Caco-2 (cell line): ENCODE data around the gene LLCFC1. TPM values are rescaled to one million over a fixed set of nuclear protein-coding genes. Genes with fewer than 3 reads are reported as not detected.

ENCODE experiments used
- BruUV-seq: library from RNA; stranded (reverse); fragments of 400-500 nt; replicated peaks from 2 replicates; lab custom pipeline; 2021; lab: Mats Ljungman, UMichigan
- CTCF ChIA-PET: fragments of 300-600 bp; sonication (Branson Sonifier 250); formaldehyde crosslinking; loops from one replicate; lab custom pipeline; 2022; ENCODE audit warnings: antibody characterized with exemption; lab: Charles Lee
- POLR2A ChIA-PET: fragments of 300-600 bp; sonication (Branson Sonifier 250); formaldehyde crosslinking; loops from one replicate; lab custom pipeline; 2022; ENCODE audit warnings: antibody characterized with exemption; lab: Charles Lee
- DNase-seq, 2 experiments: peaks; one replicate each; pipeline versions ENCODE4 v3.0.0 to v3.0.0-alpha.2; 2020 to 2022
- H3K27me3 ChIP-seq: replicated peaks from 2 replicates; pipeline ENCODE4 v1.6.0; 2011; ENCODE audit warnings: low read length; ENCODE audit not compliant: control insufficient read depth, insufficient read depth
- H3K36me3 ChIP-seq: 2 replicates; pipeline ENCODE4 v1.5.1; 2011; ENCODE audit warnings: low read length; ENCODE audit not compliant: control insufficient read depth, insufficient read depth
- H3K4me1 ChIP-seq: fragments of 250-450 bp; sonication (Bioruptor Pico); 2 replicates; pipeline ENCODE4 v1.5.1; 2020; ENCODE audit warnings: mild to moderate bottlenecking
- H3K4me3 ChIP-seq: 2 replicates; pipeline ENCODE4 v1.5.1; 2011; ENCODE audit warnings: low read depth, mild to moderate bottlenecking, control low read depth, low read length
- H3K9me3 ChIP-seq: fragments of 250-450 bp; sonication (Bioruptor Pico); 2 replicates; pipeline ENCODE4 v1.5.1; 2020; ENCODE audit warnings: mild to moderate bottlenecking, moderate library complexity
- H3K27ac Mint-ChIP-seq: one replicate; pipeline ENCODE4 v1.8.0; 2022; ENCODE audit warnings: mixed read lengths; ENCODE audit not compliant: unreplicated experiment
- H3K27me3 Mint-ChIP-seq: one replicate; pipeline ENCODE4 v1.8.0; 2022; ENCODE audit warnings: mixed read lengths; ENCODE audit not compliant: insufficient read depth, unreplicated experiment
- H3K36me3 Mint-ChIP-seq: one replicate; pipeline ENCODE4 v1.8.0; 2022; ENCODE audit warnings: mild to moderate bottlenecking, mixed read lengths; ENCODE audit not compliant: insufficient read depth, unreplicated experiment
- H3K4me1 Mint-ChIP-seq: one replicate; pipeline ENCODE4 v1.8.0; 2022; ENCODE audit warnings: low read depth, mixed read lengths; ENCODE audit not compliant: unreplicated experiment
- H3K4me3 Mint-ChIP-seq: one replicate; pipeline ENCODE4 v1.8.0; 2022; ENCODE audit warnings: mild to moderate bottlenecking, moderate library complexity, mixed read lengths; ENCODE audit not compliant: unreplicated experiment
- H3K9me3 Mint-ChIP-seq: one replicate; pipeline ENCODE4 v1.8.0; 2022; ENCODE audit warnings: mixed read lengths; ENCODE audit not compliant: unreplicated experiment
- intact Hi-C: fragments of 100-400 bp; cut with micrococcal nuclease; formaldehyde crosslinking; loops from one replicate; pipeline ENCODE4 v1.10.0; 2022; ENCODE audit not compliant: unreplicated experiment
- total RNA-seq: library from RNA; stranded (reverse); gene quantifications from 2 replicates; pipeline ENCODE4 v1.2.3, GENCODE V29; 2022
- TF ChIP-seq, protein P1 (sequence below), 2 experiments: fragments of 200-600 bp in 1 of 2; IDR thresholded peaks; 1 replicate in 1 of 2; 2 replicates in 1 of 2; pipeline versions ENCODE4 v1.5.1 to v1.8.0; 2011 to 2022; ENCODE audit warnings: antibody characterized with exemption in 1 of 2, control low read depth in 1 of 2, inconsistent platforms in 1 of 2, low read depth in 1 of 2, low read length in 1 of 2, mild to moderate bottlenecking in 1 of 2, moderate library complexity in 1 of 2; ENCODE audit not compliant: insufficient read depth in 1 of 2, severe bottlenecking in 1 of 2, unreplicated experiment in 1 of 2

LLCFC1 gene
- total RNA-seq, 1 experiment from 2014 or later = not detected

DNA sequence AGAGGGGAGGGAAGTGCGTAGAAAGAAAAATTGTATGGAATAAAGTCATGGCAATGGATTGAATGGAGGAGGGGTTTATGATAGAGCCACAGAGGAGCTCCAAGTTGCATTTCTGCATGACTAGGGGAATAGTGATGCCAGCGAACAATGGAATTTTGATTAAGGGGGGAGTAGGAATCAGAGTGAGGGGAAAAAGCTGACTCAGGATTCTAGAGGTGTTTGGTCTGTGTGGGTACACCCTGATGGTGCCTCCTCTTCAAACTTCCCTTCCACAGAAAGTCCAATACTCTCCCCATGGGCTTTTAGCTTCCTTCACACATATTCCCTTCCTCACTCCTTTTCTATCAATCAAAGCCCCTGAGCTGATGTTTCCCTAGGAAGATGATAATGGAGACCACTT is 24.7 kb downstream of the LLCFC1 start:
- ChIA-PET POLR2A (no interaction called here), CTCF (no interaction called here)
- no peaks in the 10 kb centered on the region for H3K36me3 ChIP-seq

DNA sequence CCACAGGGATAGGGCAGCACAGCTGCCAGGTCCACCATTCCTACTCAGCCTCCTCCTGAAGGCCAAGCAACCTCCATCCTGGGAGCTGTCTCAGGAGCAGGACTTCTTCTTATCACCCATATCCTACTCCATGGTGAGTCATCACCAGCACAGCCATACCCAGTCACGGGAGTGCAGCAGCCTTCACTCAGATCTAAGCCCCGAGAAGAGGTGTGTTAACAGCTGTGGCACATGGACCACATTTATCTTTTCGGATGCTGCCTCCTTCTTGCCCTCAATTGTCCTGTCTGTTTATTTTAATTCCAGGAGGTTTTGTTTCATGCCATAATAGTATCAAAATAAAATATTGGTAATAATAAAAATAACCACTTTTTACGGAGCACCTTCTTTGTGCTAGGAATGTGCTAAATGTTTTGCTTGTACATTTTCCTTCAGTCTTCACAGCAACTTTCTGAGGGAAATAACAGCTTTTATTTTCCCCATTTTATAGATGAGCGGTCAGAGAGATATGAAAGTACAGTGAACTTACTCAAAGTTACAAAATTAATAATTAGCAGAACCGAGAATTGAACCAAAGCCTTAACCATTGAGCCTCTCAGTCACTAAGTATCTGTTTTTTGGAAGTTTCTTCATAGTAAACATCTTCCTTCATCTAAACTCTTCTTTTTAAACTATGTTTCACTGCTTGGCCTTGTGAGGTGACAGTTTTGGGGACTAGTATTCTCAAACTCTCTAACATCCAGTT is 25.4 kb downstream of the LLCFC1 start:
- H3K4me1 Mint-ChIP-seq = peaks cover 8% of the 10 kb centered on the region
- TF ChIP-seq, protein P1, sequence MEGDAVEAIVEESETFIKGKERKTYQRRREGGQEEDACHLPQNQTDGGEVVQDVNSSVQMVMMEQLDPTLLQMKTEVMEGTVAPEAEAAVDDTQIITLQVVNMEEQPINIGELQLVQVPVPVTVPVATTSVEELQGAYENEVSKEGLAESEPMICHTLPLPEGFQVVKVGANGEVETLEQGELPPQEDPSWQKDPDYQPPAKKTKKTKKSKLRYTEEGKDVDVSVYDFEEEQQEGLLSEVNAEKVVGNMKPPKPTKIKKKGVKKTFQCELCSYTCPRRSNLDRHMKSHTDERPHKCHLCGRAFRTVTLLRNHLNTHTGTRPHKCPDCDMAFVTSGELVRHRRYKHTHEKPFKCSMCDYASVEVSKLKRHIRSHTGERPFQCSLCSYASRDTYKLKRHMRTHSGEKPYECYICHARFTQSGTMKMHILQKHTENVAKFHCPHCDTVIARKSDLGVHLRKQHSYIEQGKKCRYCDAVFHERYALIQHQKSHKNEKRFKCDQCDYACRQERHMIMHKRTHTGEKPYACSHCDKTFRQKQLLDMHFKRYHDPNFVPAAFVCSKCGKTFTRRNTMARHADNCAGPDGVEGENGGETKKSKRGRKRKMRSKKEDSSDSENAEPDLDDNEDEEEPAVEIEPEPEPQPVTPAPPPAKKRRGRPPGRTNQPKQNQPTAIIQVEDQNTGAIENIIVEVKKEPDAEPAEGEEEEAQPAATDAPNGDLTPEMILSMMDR (IDR thresholded peaks at IDR 0.05; ENCODE audit: insufficient read depth in 1 of 2, low read depth in 1 of 2, low read length in 1 of 2, severe bottlenecking in 1 of 2, unreplicated experiment in 1 of 2) = no peak
- H3K36me3 ChIP-seq = no peaks in the 10 kb centered on the region
- H3K9me3 ChIP-seq = no peaks in the 10 kb centered on the region
- H3K27me3 Mint-ChIP-seq = peaks cover 6% of the 10 kb centered on the region
- ChIA-PET POLR2A (no interaction called here), CTCF (interaction anchor here (1.0 kb wide), 1 partner anchor 251 kb away, joined by 3 read pairs; no protein-coding TSS in a partner anchor)
- DNase-seq = no peak
- H3K27ac Mint-ChIP-seq = no peak overlapping the region
- H3K9me3 Mint-ChIP-seq = peaks cover 10% of the 10 kb centered on the region
- no peaks in the 10 kb centered on the region; the same call in 1 of the 2 replicates for H3K4me1 ChIP-seq
- no peaks in the 10 kb centered on the region for H3K27me3 ChIP-seq
- BruUV-seq = no TSS peak
- H3K4me3 ChIP-seq = no peak overlapping the region
- intact Hi-C loops = no loop called here
- H3K36me3 Mint-ChIP-seq = no peaks in the 10 kb centered on the region
- no peak overlapping the region for H3K4me3 Mint-ChIP-seq

More for the DNA sequence above, 24.7 kb downstream of the LLCFC1 start:
- Mint-ChIP-seq H3K9me3 (peaks cover 17% of the 10 kb centered on the region), H3K27ac (no peak overlapping the region), H3K4me3 (no peak overlapping the region), H3K27me3 (peaks cover 6% of the 10 kb centered on the region), H3K4me1 (peaks cover 14% of the 10 kb centered on the region), H3K36me3 (no peaks in the 10 kb centered on the region)
- Histone ChIP-seq H3K4me3 (no peak overlapping the region), H3K4me1 (peaks cover 3% of the 10 kb centered on the region), H3K9me3 (no peaks in the 10 kb centered on the region), H3K27me3 (no peaks in the 10 kb centered on the region)
- intact Hi-C loops = no loop called here
- no TSS peak for BruUV-seq
- TF ChIP-seq, protein P1 (IDR thresholded peaks at IDR 0.05; ENCODE audit: insufficient read depth in 1 of 2, low read depth in 1 of 2, low read length in 1 of 2, severe bottlenecking in 1 of 2, unreplicated experiment in 1 of 2) = no peak
- DNase-seq = no peak

DNA sequence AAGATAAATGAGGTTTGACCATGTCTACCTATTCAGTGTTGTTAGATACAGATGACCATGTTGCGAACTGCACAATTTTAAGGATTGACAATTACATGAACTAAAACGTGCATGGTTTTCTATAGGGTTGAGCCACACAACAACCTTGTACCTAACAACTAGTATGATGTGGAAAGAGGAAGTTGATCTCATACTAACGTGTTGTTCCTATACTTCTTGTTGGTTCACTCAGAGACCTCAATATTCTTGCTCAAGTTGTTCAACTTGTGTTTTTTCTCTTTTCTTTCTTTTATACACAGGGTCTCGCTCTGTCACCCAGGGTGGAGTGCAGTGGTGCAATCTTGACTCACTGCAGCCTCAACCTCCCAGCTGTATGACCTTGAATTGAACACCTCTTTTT is 28.9 kb downstream of the LLCFC1 start:
- H3K4me1 ChIP-seq = no peaks in the 10 kb centered on the region
- H3K9me3 ChIP-seq = no peaks in the 10 kb centered on the region
- no peak overlapping the region for H3K27ac Mint-ChIP-seq
- H3K4me3 Mint-ChIP-seq = no peak overlapping the region
- TF ChIP-seq, protein P1 (IDR thresholded peaks at IDR 0.05; ENCODE audit: insufficient read depth in 1 of 2, low read depth in 1 of 2, low read length in 1 of 2, severe bottlenecking in 1 of 2, unreplicated experiment in 1 of 2) = no peak
- DNase-seq = no peak
- H3K27me3 Mint-ChIP-seq = no peaks in the 10 kb centered on the region
- H3K4me3 ChIP-seq = no peak overlapping the region
- no peaks in the 10 kb centered on the region for H3K4me1 Mint-ChIP-seq
- POLR2A ChIA-PET = no interaction called here
- H3K27me3 ChIP-seq = no peaks in the 10 kb centered on the region
- CTCF ChIA-PET = no interaction called here
- H3K36me3 Mint-ChIP-seq = no peaks in the 10 kb centered on the region
- intact Hi-C loops = no loop called here
- no peaks in the 10 kb centered on the region for H3K36me3 ChIP-seq
- H3K9me3 Mint-ChIP-seq = peaks cover 24% of the 10 kb centered on the region
- no TSS peak for BruUV-seq
